HCT116 (cell line): Measurements from ENCODE around the gene WASF2.

Source experiments
- EGR1 ChIP-seq: IDR thresholded peaks from 2 replicates; pipeline ENCODE4 v1.6.1; 2012; ENCODE audit warnings: low read depth
- POLR2A ChIP-seq: IDR thresholded peaks from 2 replicates; pipeline ENCODE4 v1.7.0; 2011; ENCODE audit warnings: borderline replicate concordance; ENCODE audit not compliant: insufficient read depth, insufficient read length; ENCODE audit errors: extremely low read depth
- SIN3A ChIP-seq: IDR thresholded peaks from 2 replicates; pipeline ENCODE4 v1.6.1; 2012; ENCODE audit warnings: low read depth
- TCF7L2 ChIP-seq: IDR thresholded peaks from 2 replicates; pipeline ENCODE4 v1.7.0; 2011; ENCODE audit warnings: borderline replicate concordance, inconsistent platforms; ENCODE audit not compliant: insufficient read depth, insufficient read length; ENCODE audit errors: extremely low read depth
- YY1 ChIP-seq: IDR thresholded peaks from 2 replicates; pipeline ENCODE4 v1.6.1; 2011; ENCODE audit warnings: low read length, low read depth, moderate library complexity, mild to moderate bottlenecking; ENCODE audit not compliant: insufficient replicate concordance; ENCODE audit errors: extremely low read depth
- ZNF274 ChIP-seq: fragments of 200-500 bp; sonication (Bioruptor generic); IDR thresholded peaks from 2 replicates; pipeline ENCODE4 v1.6.1; 2014; ENCODE audit warnings: mild to moderate bottlenecking, low read depth, low read length, inconsistent platforms
- TF ChIP-seq, protein P1 (sequence below), 3 experiments: fragments of 200-600 bp in 1 of 3; sonication (generic) in 1 of 3; IDR thresholded peaks in 2 of 3; conservative IDR thresholded peaks in 1 of 3; 2 replicates each; pipeline ENCODE4 v1.5.1; 2012 to 2017; ENCODE audit warnings: low read depth in 2 of 3, low read length in 2 of 3, antibody characterized with exemption in 1 of 3, borderline replicate concordance in 1 of 3, control low read depth in 1 of 3, mild to moderate bottlenecking in 1 of 3, mixed read lengths in 1 of 3, mixed run types in 1 of 3, moderate library complexity in 1 of 3; ENCODE audit not compliant: insufficient read depth in 1 of 3
- TF ChIP-seq, protein P2 (sequence below): IDR thresholded peaks from 2 replicates; pipeline ENCODE4 v1.6.1; 2012; ENCODE audit warnings: low read depth

DNA sequence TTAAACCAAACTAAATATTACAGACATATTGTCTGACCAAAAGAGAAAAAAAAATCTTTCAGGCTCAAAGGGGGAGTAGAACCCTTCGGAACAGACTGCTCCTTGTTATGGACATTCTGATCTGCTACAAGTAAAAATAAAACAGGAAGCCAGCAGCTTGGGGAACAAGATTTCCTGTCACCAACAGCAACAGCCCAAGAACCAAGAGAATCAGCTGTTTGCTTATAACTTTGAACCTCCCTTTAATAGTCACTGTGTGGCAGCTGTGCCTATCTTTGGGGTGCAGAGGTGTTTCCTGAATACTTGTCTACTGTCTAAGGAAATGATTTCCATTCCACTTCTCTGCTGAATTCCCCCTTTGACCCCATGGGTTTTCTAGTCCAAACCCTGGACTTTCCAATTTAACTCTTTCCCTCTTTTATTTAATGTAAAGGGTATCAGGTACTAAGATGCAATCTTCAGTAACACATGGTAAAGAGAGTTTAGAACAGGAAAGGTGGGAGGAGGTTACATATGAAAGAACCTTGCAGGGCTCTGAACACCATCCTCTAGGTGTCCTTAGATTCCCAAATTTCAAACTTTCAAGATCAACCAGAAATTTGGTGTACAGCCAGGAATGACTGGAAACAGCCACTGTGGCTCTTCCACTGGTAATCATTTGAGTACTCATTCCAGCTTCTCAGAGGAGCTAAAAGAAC lies 58.9 kb downstream of the WASF2 start:
- TF ChIP-seq SIN3A (no peak), ZNF274 (no peak), POLR2A (no peak), TCF7L2 (no peak), YY1 (no peak), EGR1 (no peak)
- TF ChIP-seq, protein P1, sequence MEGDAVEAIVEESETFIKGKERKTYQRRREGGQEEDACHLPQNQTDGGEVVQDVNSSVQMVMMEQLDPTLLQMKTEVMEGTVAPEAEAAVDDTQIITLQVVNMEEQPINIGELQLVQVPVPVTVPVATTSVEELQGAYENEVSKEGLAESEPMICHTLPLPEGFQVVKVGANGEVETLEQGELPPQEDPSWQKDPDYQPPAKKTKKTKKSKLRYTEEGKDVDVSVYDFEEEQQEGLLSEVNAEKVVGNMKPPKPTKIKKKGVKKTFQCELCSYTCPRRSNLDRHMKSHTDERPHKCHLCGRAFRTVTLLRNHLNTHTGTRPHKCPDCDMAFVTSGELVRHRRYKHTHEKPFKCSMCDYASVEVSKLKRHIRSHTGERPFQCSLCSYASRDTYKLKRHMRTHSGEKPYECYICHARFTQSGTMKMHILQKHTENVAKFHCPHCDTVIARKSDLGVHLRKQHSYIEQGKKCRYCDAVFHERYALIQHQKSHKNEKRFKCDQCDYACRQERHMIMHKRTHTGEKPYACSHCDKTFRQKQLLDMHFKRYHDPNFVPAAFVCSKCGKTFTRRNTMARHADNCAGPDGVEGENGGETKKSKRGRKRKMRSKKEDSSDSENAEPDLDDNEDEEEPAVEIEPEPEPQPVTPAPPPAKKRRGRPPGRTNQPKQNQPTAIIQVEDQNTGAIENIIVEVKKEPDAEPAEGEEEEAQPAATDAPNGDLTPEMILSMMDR (IDR thresholded peaks at IDR 0.05 in 2 of 3, conservative IDR thresholded peaks at IDR 0.05 in 1 of 3; ENCODE audit: borderline replicate concordance in 1 of 3, insufficient read depth in 1 of 3, low read depth in 2 of 3, low read length in 2 of 3) = no peak
- TF ChIP-seq, protein P2, sequence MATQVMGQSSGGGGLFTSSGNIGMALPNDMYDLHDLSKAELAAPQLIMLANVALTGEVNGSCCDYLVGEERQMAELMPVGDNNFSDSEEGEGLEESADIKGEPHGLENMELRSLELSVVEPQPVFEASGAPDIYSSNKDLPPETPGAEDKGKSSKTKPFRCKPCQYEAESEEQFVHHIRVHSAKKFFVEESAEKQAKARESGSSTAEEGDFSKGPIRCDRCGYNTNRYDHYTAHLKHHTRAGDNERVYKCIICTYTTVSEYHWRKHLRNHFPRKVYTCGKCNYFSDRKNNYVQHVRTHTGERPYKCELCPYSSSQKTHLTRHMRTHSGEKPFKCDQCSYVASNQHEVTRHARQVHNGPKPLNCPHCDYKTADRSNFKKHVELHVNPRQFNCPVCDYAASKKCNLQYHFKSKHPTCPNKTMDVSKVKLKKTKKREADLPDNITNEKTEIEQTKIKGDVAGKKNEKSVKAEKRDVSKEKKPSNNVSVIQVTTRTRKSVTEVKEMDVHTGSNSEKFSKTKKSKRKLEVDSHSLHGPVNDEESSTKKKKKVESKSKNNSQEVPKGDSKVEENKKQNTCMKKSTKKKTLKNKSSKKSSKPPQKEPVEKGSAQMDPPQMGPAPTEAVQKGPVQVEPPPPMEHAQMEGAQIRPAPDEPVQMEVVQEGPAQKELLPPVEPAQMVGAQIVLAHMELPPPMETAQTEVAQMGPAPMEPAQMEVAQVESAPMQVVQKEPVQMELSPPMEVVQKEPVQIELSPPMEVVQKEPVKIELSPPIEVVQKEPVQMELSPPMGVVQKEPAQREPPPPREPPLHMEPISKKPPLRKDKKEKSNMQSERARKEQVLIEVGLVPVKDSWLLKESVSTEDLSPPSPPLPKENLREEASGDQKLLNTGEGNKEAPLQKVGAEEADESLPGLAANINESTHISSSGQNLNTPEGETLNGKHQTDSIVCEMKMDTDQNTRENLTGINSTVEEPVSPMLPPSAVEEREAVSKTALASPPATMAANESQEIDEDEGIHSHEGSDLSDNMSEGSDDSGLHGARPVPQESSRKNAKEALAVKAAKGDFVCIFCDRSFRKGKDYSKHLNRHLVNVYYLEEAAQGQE = no peak
